ENCODE results near the gene QRFPR.

- TF ChIP-seq CTCF (conservative IDR thresholded peaks at IDR 0.05): no peak
- TF ChIP-seq ZFX (IDR thresholded peaks at IDR 0.05): no peak
These were observed 4.3 kb downstream of the QRFPR start for GRCh38 chr4:121376556-121376955.

Measured in C4-2B (cell line).